H7 (cell line): ENCODE results near the gene LANCL2. TPM values are rescaled to one million over a fixed set of nuclear protein-coding genes. Genes with fewer than 3 reads are reported as not detected.

Experiments used
- total RNA-seq: library from RNA; depleted of rRNA; stranded (reverse); fragments of >200 nt; shearing (Covaris generic); gene quantifications from 2 replicates; pipeline ENCODE4 v1.2.3, GENCODE V29; 2014; rRNA removed

LANCL2 gene
- total RNA-seq, 1 experiment from 2014 or later, result 10.7 TPM

Other genes with a start within 250 kb of the LANCL2 start
- 87.1 and 103 TPM in 2 replicates for gene VOPP1, start 207.2 kb downstream of the LANCL2 start, total RNA-seq